RWPE1 (cell line): ENCODE measurements around the gene CELF6.
A peak's percentile ranks its signal among the peaks of the same experiment; 100 is the strongest.

ENCODE experiments used
- CTCF ChIA-PET: fragments of 350-600 bp; sonication (Branson Sonifier 250); formaldehyde crosslinking; extraction: SDS; loops from one replicate; lab custom pipeline; 2021; lab: Yijun Ruan, JAX
- POLR2A ChIA-PET: fragments of 400-600 bp; formaldehyde crosslinking; extraction: SDS; loops from one replicate; lab custom pipeline; 2020; ENCODE audit warnings: antibody characterized with exemption; ENCODE audit not compliant: low non-redundant PET; lab: Yijun Ruan, JAX
- DNase-seq: peaks from one replicate; pipeline ENCODE4 v3.0.0; 2012; ENCODE audit warnings: low spot score
- H3K27ac ChIP-seq: fragments of 450-650 bp; 2 replicates; pipeline ENCODE4 v1.5.1; 2017
- CTCF ChIP-seq: fragments of 450-650 bp; conservative IDR thresholded peaks from 2 replicates; pipeline ENCODE4 v1.5.1; 2017; ENCODE audit warnings: low read depth, mild to moderate bottlenecking

The CELF6 gene

GRCh38 chr15:72272213-72272996 lies 47.6 kb downstream of the CELF6 start, which contains the start of gene PARP6:
TSS of gene PARP6 (minus strand) at chr15:72272554. CDS start at chr15:72267477, 5,077 bp downstream.
- peak; percentile 99 for DNase-seq
- ChIA-PET POLR2A (no interaction called here), CTCF (interaction anchor here (1.0 kb wide), 1 partner anchor 33 kb away, joined by 4 read pairs; no protein-coding TSS in a partner anchor)
- TF ChIP-seq CTCF = peak; percentile 88
- peak within 1 kb of the TSS; percentile 82 for H3K27ac ChIP-seq

GRCh38 chr15:72271895-72272212 lies 48.1 kb downstream of the CELF6 start:
- no peak for TF ChIP-seq CTCF
- DNase-seq = peak; percentile 46
- ChIA-PET POLR2A (no interaction called here), CTCF (no interaction called here)
- H3K27ac ChIP-seq = peak overlapping the region; percentile 82

GRCh38 chr15:72271221-72271620 lies 48.7 kb downstream of the CELF6 start:
- DNase-seq = no peak
- H3K27ac ChIP-seq = no peak overlapping the region
- no peak for TF ChIP-seq CTCF
- ChIA-PET CTCF (no interaction called here), POLR2A (no interaction called here)

GRCh38 chr15:72269739-72270138 lies 50.2 kb downstream of the CELF6 start:
- TF ChIP-seq CTCF = no peak
- DNase-seq = no peak
- ChIA-PET POLR2A (no interaction called here), CTCF (no interaction called here)
- no peak overlapping the region for H3K27ac ChIP-seq

GRCh38 chr15:72265031-72265430 lies 54.9 kb downstream of the CELF6 start:
- POLR2A ChIA-PET = no interaction called here
- H3K27ac ChIP-seq = no peak overlapping the region
- CTCF ChIA-PET = interaction anchor here (1.3 kb wide), 1 partner anchor 38 kb away, joined by 3 read pairs; no protein-coding TSS in a partner anchor
- no peak for DNase-seq
- no peak for TF ChIP-seq CTCF

GRCh38 chr15:72252663-72253299 lies 67.2 kb downstream of the CELF6 start:
- POLR2A ChIA-PET = no interaction called here

More at GRCh38 chr15:72252663-72253299, 67.2 kb downstream of the CELF6 start:
- no peak for DNase-seq
- TF ChIP-seq CTCF = no peak
- H3K27ac ChIP-seq = 0 out of 2 replicates have a peak overlapping the region, but pooled peaks have one; percentile 5
- CTCF ChIA-PET = interaction anchor here (0.6 kb wide), 1 partner anchor 817 kb away, joined by 3 read pairs; no protein-coding TSS in a partner anchor
